HepG2 (cell line): Measurements from ENCODE around the gene CAMK2A. TPM values are rescaled to one million over a fixed set of nuclear protein-coding genes. Genes with fewer than 3 reads are reported as not detected.

ENCODE experiments used
- ATAC-seq: fragments of 200-7000 bp; cut with Tn5 transposase; 3 replicates; pipeline ENCODE4 v1.9.1; 2020; ENCODE audit warnings: mild to moderate bottlenecking, moderate library complexity
- BruUV-seq: library from RNA; stranded (reverse); fragments of 400-500 nt; replicated peaks from 2 replicates; lab custom pipeline; 2021; lab: Mats Ljungman, UMichigan
- CTCF ChIA-PET: fragments of 300-600 bp; formaldehyde crosslinking; extraction: SDS; loops from one replicate; lab custom pipeline; 2021; ENCODE audit warnings: low total read pairs, inconsistent platforms, low intra/inter-chr PET ratio; lab: Yijun Ruan, JAX
- POLR2A ChIA-PET: fragments of 350-600 bp; sonication (Branson Sonifier 250); formaldehyde crosslinking; loops from one replicate; lab custom pipeline; 2020; ENCODE audit warnings: antibody characterized with exemption, inconsistent platforms; lab: Yijun Ruan, JAX
- DNase-seq: peaks from one replicate; pipeline ENCODE4 v3.0.0-alpha.2; 2015; ENCODE audit warnings: low spot score
- FAIRE-seq: peaks from 3 replicates; lab custom pipeline; 2011; peaks lifted over from hg19 to GRCh38; lab: Jason Lieb, UNC
- H2AFZ ChIP-seq: one replicate; pipeline ENCODE4 v1.6.1; 2011; ENCODE audit warnings: low read length, inconsistent platforms
- H3K27ac ChIP-seq: fragments of 300-600 bp; 3 replicates; pipeline ENCODE4 v1.8.0; 2011; ENCODE audit warnings: mixed run types, mild to moderate bottlenecking, mixed read lengths, low read length, inconsistent platforms; ENCODE audit not compliant: insufficient read depth; ENCODE audit errors: extremely low read length
- H3K27me3 ChIP-seq, 2 experiments: fragments of 200-600 bp in 1 of 2; 2 replicates in 1 of 2; 3 replicates in 1 of 2; pipeline versions ENCODE4 v1.6.0 to v1.8.0; 2011; ENCODE audit warnings: low read length in 2 of 2, mild to moderate bottlenecking in 2 of 2, moderate library complexity in 2 of 2, inconsistent platforms in 1 of 2; ENCODE audit not compliant: insufficient read depth in 2 of 2, control insufficient read depth in 1 of 2
- H3K36me3 ChIP-seq, 2 experiments: fragments of 200-600 bp in 1 of 2; replicated peaks in 1 of 2; 2 replicates in 1 of 2; 3 replicates in 1 of 2; pipeline versions ENCODE4 v1.5.1 to v1.8.0; 2011; ENCODE audit warnings: low read length in 2 of 2, inconsistent platforms in 1 of 2; ENCODE audit not compliant: insufficient read depth in 2 of 2, control insufficient read depth in 1 of 2
- H3K4me1 ChIP-seq: 2 replicates; pipeline ENCODE4 v1.5.1; 2012; ENCODE audit warnings: low read length, inconsistent platforms; ENCODE audit not compliant: insufficient read depth
- H3K4me2 ChIP-seq: 2 replicates; pipeline ENCODE4 v1.6.0; 2011; ENCODE audit warnings: low read depth, low read length, inconsistent platforms
- H3K4me3 ChIP-seq, 3 experiments: fragments of 200-600 bp in 1 of 3; sonication (generic), shearing (Covaris generic) in 1 of 3; replicated peaks in 1 of 3; 2 replicates each; pipeline ENCODE4 v1.5.1; 2011 to 2016; ENCODE audit warnings: low read length in 3 of 3, inconsistent platforms in 2 of 3, low read depth in 2 of 3, mild to moderate bottlenecking in 2 of 3, control low read depth in 1 of 3, mixed read lengths in 1 of 3; ENCODE audit not compliant: insufficient read depth in 1 of 3
- H3K79me2 ChIP-seq: one replicate; pipeline ENCODE4 v1.6.1; 2011; ENCODE audit warnings: low read length, inconsistent platforms; ENCODE audit not compliant: insufficient read depth
- H3K9ac ChIP-seq: 2 replicates; pipeline ENCODE4 v1.6.0; 2011; ENCODE audit warnings: mild to moderate bottlenecking, low read depth, low read length, inconsistent platforms; ENCODE audit not compliant: insufficient read depth
- H3K9me3 ChIP-seq: 2 replicates; pipeline ENCODE4 v1.5.1; 2012; ENCODE audit warnings: mild to moderate bottlenecking, low read length
- H4K20me1 ChIP-seq: 2 replicates; pipeline ENCODE4 v1.6.0; 2011; ENCODE audit warnings: inconsistent platforms, mild to moderate bottlenecking, low read length, moderate library complexity; ENCODE audit not compliant: insufficient read depth
- CENPT ChIP-seq: sonication (generic); formaldehyde crosslinking; IDR thresholded peaks from 2 replicates; pipeline ENCODE4 v1.8.0; 2022; ENCODE audit warnings: low read depth, mild to moderate bottlenecking, moderate library complexity, missing genetic modification reagents
- CHCHD3 ChIP-seq: sonication (generic); formaldehyde crosslinking; IDR thresholded peaks from 2 replicates; pipeline ENCODE4 v1.8.0; 2022; ENCODE audit warnings: mild to moderate bottlenecking, missing genetic modification reagents, moderate library complexity
- NR1H2 ChIP-seq: sonication (generic); formaldehyde crosslinking; IDR thresholded peaks from 2 replicates; pipeline ENCODE4 v1.8.1; 2022; ENCODE audit warnings: low read depth, missing genetic modification reagents, borderline replicate concordance
- NR2C2 ChIP-seq: sonication (generic); formaldehyde crosslinking; IDR thresholded peaks from 2 replicates; pipeline ENCODE4 v1.4.0; 2020; ENCODE audit warnings: missing genetic modification reagents, mild to moderate bottlenecking, moderate library complexity, borderline replicate concordance
- SIN3A ChIP-seq: IDR thresholded peaks from 2 replicates; pipeline ENCODE4 v1.6.1; 2011; ENCODE audit warnings: low read depth, mild to moderate bottlenecking, control low read depth, low read length, borderline replicate concordance
- SMAD9 ChIP-seq: sonication (generic); formaldehyde crosslinking; IDR thresholded peaks from 2 replicates; pipeline ENCODE4 v1.5.1; 2020; ENCODE audit warnings: mild to moderate bottlenecking, missing genetic modification reagents
- ZNF280B ChIP-seq: sonication (generic); formaldehyde crosslinking; IDR thresholded peaks from 2 replicates; pipeline ENCODE4 v1.5.0; 2020; ENCODE audit warnings: missing genetic modification reagents, mild to moderate bottlenecking, borderline replicate concordance
- ZNF557 ChIP-seq: sonication (generic); formaldehyde crosslinking; IDR thresholded peaks from 2 replicates; pipeline ENCODE4 v1.4.0; 2020; ENCODE audit warnings: missing genetic modification reagents
- WGBS: methylation state at CpG from one replicate; pipeline ENCODE4 v1.1.6; 2017; ENCODE audit warnings: low lambda C conversion rate; 5-methylcytosine and 5-hydroxymethylcytosine counted together
- in situ Hi-C: cut with HindIII; loops from 2 replicates; pipeline ENCODE4 v1.10.0; 2017; ENCODE audit warnings: low pct_unique_long_range_greater_than_20kb; ENCODE audit not compliant: extremely low pct_ligation_motif_present
- intact Hi-C: fragments of 100-400 bp; cut with micrococcal nuclease; formaldehyde crosslinking; loops from one replicate; pipeline ENCODE4 v1.10.0; 2022; ENCODE audit not compliant: unreplicated experiment
- polyA plus RNA-seq, 8 experiments: library from polyadenylated mRNA; depleted of rRNA in 3 of 8; stranded (reverse) in 7 of 8; unstranded in 1 of 8; fragments of >200 nt; fragmentation: Illumina TruSeq in 4 of 8; extraction: Trizol in 4 of 8; gene quantifications; 2 replicates each; pipeline versions ENCODE4 v1.2.1 to v1.2.3, GENCODE V29; 2011 to 2016; ENCODE audit warnings: low read depth in 4 of 8, missing spikeins in 1 of 8, mixed read lengths in 1 of 8; ENCODE audit not compliant: insufficient read depth in 1 of 8
- total RNA-seq, 5 experiments: library from RNA; depleted of rRNA; stranded (reverse); fragments of >200 nt; fragmentation: Illumina TruSeq; extraction: Trizol; gene quantifications; 2 replicates each; pipeline ENCODE4 v1.2.3, GENCODE V29; 2016; ENCODE audit warnings: low read depth in 1 of 5
- TF ChIP-seq, protein P1 (sequence below): sonication (generic); formaldehyde crosslinking; IDR thresholded peaks from 2 replicates; pipeline ENCODE4 v1.5.0; 2020; ENCODE audit warnings: mild to moderate bottlenecking, missing genetic modification reagents

CAMK2A gene
- total and polyA plus RNA-seq, 2 of the 13 experiments (the other 11 are each of a cell fraction or from before 2014, with no cell fraction given) = 0.11 TPM; not detected in 1

- Histone ChIP-seq H3K4me3 (no peak overlapping the region), H3K36me3 (no peaks in the 10 kb centered on the region), H3K79me2 (no peaks in the 10 kb centered on the region), H4K20me1 (no peaks in the 10 kb centered on the region), H2AFZ (no peak overlapping the region), H3K9me3 (no peaks in the 10 kb centered on the region), H3K27ac (no peak overlapping the region), H3K4me2 (no peak overlapping the region), H3K9ac (no peak overlapping the region), H3K4me1 (no peaks in the 10 kb centered on the region), H3K27me3 (peaks cover 1 to 8% of the 10 kb centered on the region in 2 experiments; a peak in 2 of 5 replicates)
- POLR2A ChIA-PET = no interaction called here
- TF ChIP-seq CHCHD3 (CRISPR knock-in tag) (no peak), ZNF557 (CRISPR knock-in tag) (no peak), NR2C2 (CRISPR knock-in tag) (no peak), ZNF280B (no peak), CENPT (CRISPR knock-in tag) (no peak), SMAD9 (CRISPR knock-in tag) (no peak), NR1H2 (no peak), SIN3A (no peak)
- TF ChIP-seq, protein P1, sequence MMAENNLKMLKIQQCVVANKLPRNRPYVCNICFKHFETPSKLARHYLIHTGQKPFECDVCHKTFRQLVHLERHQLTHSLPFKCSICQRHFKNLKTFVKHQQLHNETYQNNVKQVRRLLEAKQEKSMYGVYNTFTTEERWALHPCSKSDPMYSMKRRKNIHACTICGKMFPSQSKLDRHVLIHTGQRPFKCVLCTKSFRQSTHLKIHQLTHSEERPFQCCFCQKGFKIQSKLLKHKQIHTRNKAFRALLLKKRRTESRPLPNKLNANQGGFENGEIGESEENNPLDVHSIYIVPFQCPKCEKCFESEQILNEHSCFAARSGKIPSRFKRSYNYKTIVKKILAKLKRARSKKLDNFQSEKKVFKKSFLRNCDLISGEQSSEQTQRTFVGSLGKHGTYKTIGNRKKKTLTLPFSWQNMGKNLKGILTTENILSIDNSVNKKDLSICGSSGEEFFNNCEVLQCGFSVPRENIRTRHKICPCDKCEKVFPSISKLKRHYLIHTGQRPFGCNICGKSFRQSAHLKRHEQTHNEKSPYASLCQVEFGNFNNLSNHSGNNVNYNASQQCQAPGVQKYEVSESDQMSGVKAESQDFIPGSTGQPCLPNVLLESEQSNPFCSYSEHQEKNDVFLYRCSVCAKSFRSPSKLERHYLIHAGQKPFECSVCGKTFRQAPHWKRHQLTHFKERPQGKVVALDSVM = no peak
- FAIRE-seq (no peak), DNase-seq (no peak), ATAC-seq (no peak)
- CTCF ChIA-PET = no interaction called here
- in situ Hi-C loops (no loop called here), intact Hi-C loops (no loop called here)
- BruUV-seq = no TSS peak
- 50% methylated on average over 3 of the region's 3 CpGs for WGBS
Measured at GRCh38 chr5:150229571-150229970, 60.0 kb downstream of the CAMK2A start.
